HG02763 (cell line): ENCODE data around the gene PURA.

Experiments
- ATAC-seq: cut with Tn5 transposase; IDR thresholded peaks from one replicate; pipeline ENCODE4 v1.9.1; 2021; ENCODE audit warnings: mild to moderate bottlenecking, moderate library complexity; ENCODE audit not compliant: unreplicated experiment

Gene PURA

GRCh38 chr5:140109759-140110645 is 3.9 kb upstream of the PURA start:
- no peak for ATAC-seq

- no peak for ATAC-seq
Observed at GRCh38 chr5:140110646-140110957, 3.3 kb upstream of the PURA start.

- no peak for ATAC-seq
Observed at GRCh38 chr5:140111011-140111858, 2.7 kb upstream of the PURA start.

GRCh38 chr5:140111859-140112551 is 1.9 kb upstream of the PURA start:
- ATAC-seq, result no peak

GRCh38 chr5:140112685-140113179 is 1.2 kb upstream of the PURA start:
- no peak for ATAC-seq

- no peak for ATAC-seq
Observed at GRCh38 chr5:140113180-140113698, 670 bp upstream of the PURA start.

- ATAC-seq, result peak; percentile 30
Observed at GRCh38 chr5:140114341-140115185, 654 bp downstream of the PURA start.

GRCh38 chr5:140115186-140115500 is 1.2 kb downstream of the PURA start:
- no peak for ATAC-seq

- ATAC-seq, result no peak
Observed at GRCh38 chr5:140116716-140117115, 2.8 kb downstream of the PURA start.

GRCh38 chr5:140117523-140117922 is 3.6 kb downstream of the PURA start:
- no peak for ATAC-seq

- ATAC-seq, result no peak
Observed at GRCh38 chr5:140118302-140118936, 4.5 kb downstream of the PURA start.

- ATAC-seq, result no peak
Observed at GRCh38 chr5:140125637-140126036, 11.7 kb downstream of the PURA start, which contains the start of gene IGIP. IGIP (plus strand) TSS chr5:140125937; CDS start chr5:140128477, 2,540 bp downstream.

- ATAC-seq, result no peak
Observed at GRCh38 chr5:140126315-140127012, 12.6 kb downstream of the PURA start.

- ATAC-seq, result no peak
Observed at GRCh38 chr5:140128376-140128775, 14.5 kb downstream of the PURA start.

- ATAC-seq, result no peak
Observed at GRCh38 chr5:140130949-140131733, 17.2 kb downstream of the PURA start.

GRCh38 chr5:140131967-140132409 is 18.1 kb downstream of the PURA start:
- ATAC-seq, result no peak

- no peak for ATAC-seq
Observed at GRCh38 chr5:140133514-140134167, 19.7 kb downstream of the PURA start.
